Hematopoietic multipotent progenitor cell treated with erythropoietin and hydrocortisone succinate and interleukin-3 and kit ligand, for 4 days (in vitro differentiated cells): ENCODE data around the gene ASPN.

ENCODE experiments used
- DNase-seq: peaks from one replicate; pipeline ENCODE4 v3.0.0-alpha.2; 2015

The ASPN gene

DNA sequence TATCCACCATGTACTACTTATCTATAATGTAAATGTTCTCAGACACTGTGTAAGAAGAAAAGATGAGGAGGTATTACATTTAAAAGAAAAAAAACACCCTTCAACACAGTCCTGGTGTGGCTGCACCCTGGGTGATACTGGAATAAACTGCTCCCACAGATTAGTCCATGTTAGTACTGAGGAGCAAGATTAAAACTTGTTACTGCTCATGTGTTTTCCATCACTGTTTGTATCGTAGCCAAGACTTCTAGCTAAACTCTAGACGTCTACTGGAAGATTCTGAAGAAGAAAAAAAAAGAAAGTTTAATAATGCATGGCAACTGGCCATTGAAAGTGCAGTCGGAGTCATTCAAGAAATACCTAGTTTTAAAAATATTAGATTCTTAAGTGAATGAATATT, at the start of gene ASPN:
TSS of gene ASPN (minus strand) at position 178 of the 400 bp plus-strand sequence.
- DNase-seq: no peak

DNA sequence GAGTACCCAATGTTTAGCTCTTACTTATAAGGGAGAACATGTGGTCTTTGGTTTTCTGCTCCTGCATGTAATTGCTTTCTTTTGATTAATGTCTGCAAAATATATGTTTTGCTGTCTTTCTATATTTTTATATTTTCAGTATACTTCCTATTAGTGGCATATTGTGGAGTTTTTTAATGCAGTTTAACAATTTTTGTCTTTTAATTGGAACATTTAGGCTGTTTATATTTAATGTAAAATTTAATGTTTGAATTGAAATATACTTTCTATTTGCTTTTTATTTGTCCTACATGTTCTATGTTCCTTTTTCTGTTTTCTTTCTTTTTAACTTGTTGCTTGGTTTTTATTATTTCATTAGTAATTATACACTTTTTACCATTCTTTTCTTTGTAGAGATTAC, 48.6 kb upstream of the ASPN start:
- DNase-seq: no peak

DNA sequence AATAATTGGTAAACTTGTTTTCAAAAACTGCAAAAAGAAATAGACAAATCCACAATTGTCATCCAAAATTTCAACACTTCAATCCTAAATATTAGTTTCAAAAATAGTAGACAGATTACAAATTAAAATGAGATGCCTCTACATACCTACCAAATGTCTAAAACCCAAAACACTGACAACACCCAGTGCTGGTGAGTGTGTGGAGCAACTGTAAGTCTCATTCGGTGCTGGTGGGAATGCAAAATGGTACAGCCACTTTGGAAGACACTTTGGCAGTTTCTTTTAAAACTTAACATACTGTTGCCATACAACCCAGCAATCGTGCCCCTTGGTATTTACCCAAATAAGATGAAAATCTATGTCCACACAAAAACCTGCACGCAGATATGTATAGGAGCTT, 46.8 kb upstream of the ASPN start:
- no peak for DNase-seq

DNA sequence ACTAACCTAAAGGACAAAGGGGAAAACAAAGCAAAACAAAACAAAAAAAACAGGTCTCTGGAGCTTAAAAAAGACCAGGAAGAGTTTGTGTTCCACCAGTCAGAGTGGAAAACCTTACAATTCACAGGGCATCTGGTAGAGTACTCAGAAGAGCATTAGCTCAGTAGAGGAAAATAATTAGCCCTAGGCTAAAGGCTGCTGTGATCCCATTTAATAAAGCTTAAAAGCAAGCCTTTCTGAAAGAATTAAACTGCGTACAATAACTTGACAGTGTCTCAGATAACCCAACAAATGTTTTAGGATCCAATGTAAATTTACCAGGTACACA, 46.2 kb upstream of the ASPN start:
- no peak for DNase-seq

DNA sequence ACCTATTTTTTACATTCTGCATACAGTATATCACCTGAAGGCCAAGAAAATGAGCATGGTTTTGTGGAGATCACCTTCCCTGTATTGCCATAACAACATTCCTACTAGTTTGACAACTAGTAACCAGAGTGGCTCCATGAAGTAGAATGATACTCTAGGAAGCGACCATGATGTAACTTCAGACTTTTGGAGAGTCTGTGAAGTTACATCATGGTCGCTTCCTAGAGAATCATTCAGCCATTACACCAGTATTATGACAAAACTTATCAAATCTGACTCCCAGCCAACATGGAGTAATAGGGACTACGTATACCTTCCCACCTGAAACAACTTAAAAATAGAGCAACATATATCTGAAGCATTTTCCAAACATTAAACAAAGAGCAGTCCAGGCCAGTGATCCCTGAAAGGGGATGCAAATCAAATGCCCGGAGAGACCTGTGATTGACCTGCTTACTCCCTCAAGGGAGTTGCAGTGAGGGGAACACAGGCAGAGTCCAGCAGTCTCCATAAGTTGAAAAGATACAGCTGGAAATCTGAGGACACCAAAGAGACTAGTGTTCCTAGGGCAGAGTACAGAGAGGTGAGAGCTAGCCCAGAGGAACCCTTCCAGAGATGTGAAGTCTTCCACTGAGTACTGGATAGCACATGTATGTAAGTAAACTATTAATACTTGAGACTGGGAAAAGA, 45.7 kb upstream of the ASPN start:
- no peak for DNase-seq

DNA sequence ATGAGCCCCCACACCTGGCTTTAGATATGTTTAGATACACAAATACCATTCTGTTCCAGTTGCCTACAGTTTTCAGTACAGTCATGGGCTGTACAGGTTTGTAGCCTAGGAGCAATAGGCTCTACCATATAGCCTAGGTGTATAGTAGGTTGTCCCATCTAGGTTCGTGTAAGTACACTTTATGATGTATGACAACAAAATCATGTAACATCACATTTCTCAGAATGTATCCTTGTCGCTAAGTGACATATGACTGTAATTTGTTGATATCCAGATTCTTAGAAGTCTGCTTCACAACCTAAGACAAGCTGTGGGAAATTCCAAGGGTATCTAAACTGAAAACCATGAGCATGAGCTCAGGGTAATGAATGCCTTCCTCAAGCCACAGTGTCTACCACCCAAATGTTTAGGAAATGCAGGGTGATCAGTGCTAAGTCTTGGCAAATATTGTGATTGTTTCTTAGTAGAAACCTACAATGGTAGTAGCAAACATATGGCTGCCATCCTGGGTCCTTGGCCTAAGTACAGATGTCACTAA, 45.1 kb upstream of the ASPN start:
- DNase-seq: no peak

DNA sequence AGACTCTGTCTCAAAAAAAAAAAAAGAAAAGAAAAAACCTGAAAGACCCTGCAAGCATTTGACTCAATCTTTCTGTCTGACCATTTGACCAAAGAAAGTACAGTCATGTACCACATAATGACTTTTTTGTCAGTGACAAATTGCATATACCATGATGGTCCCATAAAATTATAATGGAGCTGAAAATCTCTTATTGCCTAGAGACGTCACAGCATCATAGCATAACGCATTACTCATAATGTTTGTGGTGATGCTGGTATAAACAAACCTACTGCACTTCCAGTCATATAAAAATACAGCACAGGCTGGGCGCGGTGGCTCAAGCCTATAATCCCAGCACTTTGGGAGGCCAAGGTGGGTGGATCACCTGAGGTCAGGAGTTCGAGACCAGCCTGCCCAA, 43.0 kb upstream of the ASPN start:
- DNase-seq: no peak

DNA sequence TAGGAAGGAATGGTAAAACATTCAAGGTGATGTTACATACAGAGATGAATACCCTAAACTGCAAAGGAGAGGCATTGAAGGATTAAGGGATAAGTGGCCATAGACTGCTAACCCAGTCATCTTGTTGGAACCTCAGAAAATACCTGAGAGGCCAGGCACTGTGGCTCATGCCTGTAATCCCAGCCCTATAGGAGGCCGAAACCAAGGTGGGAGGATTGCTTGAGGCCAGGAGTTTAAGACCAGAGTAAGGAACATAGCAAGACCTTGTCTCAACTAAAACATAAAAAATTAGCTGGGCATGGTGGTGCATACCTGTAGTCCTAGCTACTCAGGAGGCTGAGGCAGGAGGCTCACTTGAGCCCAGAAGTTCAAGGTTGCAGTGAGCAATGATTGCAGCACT, 42.6 kb upstream of the ASPN start:
- no peak for DNase-seq

DNA sequence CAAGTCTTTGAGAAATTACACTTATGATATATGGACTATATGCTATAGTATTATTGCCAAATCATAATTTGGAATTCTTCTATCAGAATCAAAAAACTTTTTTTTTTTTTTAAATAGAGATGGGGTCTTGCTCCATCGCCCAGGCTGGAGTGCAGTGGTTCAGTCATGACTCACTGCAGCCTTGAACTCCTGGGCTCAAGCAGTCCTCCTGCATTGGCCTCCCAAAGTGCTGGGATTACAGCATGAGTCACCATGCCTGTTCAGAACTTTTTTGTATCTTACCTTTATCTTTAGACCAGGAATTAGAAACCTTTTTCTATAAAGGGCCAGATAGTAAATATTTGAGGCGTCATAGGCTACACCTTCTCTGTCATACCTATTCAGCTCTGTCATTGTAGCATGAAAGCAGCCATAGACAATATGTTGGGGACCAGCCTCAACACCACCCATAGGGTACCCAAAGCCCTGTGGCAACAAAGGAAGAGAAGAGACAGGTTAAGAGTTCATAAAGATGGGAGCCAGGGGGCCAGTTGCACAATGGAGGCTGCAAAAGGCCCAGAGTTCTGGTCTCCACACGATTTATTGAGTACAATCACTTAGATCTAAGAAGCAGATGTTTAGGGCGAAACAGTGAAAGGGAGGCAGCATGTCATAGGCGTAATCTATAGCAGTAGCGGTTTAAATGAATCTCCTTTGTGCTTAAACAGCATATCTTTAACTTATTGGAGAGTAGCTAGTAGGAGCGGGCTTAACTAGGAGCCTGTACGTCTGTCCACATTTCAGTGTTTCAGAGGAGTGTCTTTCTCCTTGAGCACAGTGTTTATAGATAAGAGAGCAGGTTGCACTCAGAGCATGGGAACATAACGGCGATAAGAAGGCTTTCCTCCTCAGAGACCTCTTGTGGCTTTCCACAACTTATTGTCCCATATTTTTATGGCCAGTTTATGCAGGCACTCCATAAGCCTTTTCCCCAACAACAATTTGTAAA, 41.0 kb upstream of the ASPN start:
- peak; percentile 29 for DNase-seq

DNA sequence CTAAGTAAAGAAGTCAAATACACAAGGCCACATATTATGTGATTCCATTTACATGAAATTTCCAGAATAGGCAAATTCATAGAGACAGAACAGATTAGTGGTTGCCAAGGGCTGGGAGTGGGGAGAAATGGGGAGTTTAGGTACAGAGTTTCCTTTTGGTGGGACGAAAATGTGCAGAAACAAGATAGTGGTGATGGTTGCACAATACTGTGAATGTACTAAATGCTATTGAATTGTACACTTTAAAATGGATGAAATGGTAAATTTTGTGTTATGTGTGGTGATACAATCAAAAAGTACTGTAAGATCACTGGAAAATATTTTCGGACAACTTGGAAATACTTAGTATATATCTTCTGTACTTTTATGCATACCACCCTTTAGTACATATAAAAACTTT, 38.5 kb upstream of the ASPN start:
- no peak for DNase-seq

DNA sequence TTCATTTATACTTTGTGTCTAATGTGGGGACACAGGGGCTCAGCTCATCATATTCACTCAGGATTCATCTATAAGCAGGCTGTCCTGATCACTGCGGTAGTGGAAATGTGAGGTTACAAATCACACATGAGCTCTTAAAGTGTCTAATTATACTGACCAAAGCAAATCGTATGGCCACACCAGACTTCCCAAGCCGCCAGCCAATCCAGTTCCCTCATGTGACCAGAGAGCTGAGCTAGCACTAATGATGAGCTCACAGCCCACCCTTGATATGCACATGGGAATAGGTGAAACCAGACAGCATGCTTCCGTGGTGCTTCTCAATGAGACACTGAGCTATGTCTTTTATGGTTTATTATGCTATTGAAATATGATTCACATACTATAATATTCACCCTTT, 35.9 kb upstream of the ASPN start:
- no peak for DNase-seq

DNA sequence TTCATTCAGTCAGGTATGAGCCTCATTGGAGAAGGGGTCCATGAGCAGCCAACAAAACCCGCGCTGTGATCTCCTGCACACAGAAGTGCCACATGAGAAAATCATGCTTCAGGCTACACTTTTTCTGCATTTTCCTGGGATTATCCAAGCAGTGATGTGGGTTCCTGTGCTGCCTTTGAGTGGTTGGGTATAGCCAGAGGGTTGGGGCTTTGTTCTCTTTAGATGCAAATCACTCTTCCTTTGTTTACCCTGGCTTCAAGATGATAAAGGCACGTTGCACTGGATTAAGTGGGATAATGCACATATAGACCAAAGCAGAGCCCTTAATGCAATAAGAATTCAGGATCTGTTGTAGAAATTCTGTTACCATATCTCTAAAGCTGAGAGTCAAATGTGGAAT, 34.7 kb upstream of the ASPN start:
- no peak for DNase-seq

DNA sequence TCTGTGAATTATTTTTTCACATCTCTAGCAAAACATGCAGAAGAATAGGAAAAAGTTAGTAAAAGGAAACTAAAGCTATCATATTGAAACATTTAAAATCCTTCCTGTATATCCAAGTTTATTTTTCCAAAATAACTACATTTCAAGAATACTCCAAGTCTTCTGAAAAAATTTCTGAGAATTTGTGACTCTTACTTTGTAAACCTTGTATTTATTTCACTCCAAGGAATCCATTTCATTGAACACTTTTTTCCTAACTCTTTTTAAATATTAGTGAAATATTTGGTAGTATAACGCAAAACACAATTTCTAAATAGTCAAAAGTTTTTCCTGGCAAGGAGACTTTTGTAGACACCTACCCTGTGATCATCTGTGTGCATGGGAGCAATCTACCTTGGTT, 34.2 kb upstream of the ASPN start:
- no peak for DNase-seq

DNA sequence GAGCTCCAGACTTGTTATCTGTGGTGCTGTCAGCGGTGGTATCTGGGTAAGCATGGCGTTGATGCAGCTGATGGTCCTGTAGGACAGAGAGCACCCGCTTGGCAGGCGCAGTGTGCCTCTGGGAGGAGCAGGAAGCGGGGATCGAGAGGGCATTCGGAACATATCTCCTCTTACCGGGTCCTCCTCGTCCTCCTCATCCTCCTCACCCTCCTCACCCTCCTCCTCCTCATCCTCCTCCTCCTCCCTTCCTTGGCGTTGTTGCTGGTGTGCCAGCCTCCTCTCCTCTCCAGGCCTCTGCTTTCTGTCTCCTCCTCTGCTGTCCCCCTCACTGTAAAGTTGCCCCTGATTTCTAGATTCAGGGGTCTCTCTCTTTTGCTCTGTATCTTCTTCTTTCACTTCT, 32.3 kb upstream of the ASPN start:
- peak; percentile 37 for DNase-seq

DNA sequence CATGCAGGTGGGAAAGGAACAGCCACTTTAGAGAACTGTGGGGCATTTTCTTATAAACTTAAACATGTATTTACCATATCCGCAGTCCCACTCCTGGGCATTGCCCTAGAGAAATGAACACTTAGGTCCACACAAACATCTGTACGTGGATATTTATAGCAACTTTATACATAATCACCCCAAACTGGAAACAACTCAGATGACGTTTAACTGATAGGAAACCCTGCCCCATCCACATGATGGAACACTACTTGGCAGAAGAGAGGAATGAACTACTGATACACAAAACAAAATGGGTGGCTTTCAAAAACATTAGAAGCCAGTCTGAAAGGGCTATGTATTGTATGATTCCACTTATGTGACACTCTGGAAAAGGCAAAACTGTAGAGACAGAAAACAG, 31.0 kb upstream of the ASPN start:
- DNase-seq: no peak

DNA sequence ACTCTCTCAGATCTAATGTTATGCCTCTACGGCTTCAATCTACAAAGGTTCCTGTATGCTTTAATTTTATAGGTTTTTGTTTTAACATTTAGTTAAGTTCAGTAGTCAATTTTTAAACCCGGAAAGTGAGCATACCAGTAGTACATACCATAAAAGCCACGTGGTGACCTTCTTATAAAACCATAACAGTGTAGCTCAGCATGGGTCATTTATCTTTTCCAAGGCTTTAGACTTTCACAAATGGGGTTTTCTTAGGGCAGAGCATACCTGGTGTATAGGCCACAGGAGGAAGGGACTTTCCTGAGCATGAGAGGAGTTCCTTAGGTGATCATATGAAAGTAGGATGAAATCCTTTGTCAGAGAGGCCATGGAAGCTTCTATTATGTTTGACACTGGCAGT, 30.3 kb upstream of the ASPN start:
- DNase-seq: no peak

DNA sequence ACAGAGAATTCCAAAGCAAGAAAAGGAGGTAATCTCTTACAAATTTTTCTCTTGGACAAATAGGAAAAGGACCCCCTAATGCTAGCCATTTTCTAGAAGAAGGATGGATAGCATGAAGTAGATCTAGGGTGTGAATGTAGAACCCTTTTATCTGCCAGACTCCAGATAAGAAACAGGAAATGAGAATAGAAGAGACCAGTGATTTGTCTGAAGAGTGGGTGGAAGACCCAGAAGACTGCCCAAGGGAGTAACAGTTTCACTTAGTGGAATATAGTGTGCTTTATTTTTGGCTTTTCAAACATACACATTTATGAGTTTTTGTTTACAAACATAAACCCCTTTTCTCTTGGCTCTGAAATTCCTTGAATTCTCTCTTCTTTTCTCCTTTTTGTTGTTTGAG, 28.4 kb upstream of the ASPN start:
- no peak for DNase-seq

DNA sequence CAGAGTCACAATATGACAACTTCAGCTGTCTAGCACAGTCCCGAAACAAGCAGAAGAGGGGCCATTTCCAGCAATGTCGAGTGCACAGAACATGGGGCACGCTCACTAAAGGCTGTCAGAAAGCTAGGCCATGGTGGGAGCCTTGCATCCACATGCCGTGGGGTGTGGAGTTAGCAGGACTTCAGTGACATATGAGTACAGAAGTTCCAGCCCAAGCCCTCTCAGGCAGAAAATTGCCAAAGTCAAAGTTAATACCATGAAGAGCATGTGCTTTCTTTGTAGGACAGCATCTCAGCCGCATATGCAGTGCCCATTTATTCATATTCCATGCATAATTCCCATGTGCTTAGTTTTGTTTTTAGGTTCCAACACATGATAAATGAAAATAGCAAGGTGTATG, 26.7 kb upstream of the ASPN start:
- DNase-seq: no peak

DNA sequence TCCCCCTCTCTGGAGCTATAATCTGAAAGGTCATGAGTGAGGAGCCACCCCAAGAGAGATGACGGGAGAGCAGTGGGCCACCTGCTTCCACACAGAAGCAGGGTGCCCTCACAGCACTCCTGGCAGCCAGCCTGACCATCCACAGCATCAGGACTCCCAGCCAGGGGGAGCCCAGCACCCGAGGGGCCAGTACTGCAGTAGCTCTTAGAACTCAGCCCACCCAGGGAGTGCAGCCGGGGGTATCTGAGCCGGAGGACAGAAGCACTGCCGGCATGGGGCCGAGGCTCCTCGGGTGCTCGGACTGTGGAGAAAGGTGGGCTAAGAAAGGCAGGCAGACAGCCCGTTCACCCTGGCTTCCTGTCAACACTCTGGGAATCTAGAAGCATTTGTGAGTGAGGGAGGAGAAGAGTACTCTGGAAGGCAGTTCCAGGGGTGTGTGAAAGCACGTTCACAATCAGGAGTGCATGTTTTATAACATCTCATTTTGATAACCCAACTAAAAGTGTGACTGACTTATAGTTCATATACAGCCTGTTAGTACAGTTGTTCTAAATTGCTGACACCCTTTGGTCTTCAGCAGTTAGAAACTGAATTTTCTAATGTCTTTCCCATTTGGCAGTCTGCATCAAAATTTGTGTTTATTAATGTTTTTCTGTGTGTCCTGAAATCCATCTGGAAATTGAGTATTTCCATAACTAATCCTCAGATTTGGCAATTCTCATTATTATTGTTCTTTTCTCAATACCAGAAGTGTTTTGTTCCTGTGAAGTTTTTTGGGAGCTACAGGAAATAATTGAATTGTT, 25.9 kb upstream of the ASPN start:
- DNase-seq: no peak

DNA sequence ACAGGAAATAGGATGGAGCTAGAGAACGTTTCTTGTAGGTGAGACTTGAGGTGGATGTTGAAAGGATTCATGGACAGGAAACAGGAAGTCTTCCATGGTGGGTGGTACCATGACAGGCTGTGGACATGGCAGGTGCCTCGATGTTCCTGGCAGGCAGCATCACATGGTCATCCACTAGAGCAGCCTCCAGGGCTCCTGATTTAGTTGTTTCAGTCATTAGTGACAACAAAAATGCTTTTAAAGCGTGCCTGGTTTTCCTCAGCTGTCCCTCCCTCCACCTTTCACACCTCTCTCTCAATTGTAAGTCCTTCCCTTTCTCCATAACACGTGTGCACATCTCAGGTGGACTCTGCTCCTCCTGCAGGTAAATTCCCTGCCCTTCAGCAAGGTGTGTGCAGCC, 25.2 kb upstream of the ASPN start:
- DNase-seq: no peak

DNA sequence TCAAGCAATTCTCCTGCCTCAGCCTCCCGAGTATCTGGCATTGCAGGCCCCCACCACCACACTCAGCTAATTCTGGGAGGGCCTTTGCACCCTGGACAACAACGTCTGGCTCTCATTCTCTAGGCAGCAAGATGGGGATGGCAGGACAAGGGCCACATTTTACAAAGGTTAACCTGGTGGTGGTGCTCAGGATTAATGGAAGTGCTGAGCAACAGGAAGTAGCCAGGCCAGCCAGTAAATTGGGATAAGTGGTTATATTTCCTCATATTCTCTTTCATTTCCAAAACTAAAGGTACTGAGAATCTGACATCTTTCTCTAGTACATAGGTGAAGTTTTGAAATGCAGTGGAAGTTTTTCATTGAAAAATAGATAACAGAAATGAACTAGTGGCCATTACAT, 24.7 kb upstream of the ASPN start:
- no peak for DNase-seq

DNA sequence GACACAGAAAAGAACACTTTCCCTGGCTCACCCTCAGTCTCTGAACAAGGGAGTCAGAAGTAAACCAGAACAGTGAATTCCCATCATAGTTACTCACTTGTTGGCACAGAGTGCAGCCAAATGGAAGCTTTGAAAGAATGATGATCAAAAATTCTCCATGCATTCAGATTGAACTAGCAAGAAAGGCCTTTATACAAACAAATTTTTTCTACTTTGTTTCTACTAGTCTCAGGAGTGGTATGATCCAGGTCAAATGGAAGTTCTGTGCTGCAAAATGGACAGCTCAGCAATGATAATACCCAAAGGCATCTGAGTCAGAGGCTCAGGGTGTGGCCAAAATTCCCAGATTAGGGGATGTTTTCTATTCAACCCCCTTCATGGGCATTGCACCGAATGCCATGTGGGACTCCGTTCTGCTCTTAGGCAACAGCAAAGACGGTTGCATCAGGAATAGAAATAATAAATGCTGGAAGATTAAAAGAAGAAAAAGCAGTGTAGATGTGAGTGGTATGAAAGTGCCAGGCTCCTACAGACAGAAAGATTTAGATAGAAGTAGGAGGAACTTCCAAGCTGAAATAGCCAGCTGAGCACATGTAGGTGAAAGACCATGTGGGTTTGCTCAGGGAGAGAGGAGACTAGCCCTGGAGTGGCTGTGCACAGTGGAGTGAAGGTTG, 24.0 kb upstream of the ASPN start:
- no peak for DNase-seq

DNA sequence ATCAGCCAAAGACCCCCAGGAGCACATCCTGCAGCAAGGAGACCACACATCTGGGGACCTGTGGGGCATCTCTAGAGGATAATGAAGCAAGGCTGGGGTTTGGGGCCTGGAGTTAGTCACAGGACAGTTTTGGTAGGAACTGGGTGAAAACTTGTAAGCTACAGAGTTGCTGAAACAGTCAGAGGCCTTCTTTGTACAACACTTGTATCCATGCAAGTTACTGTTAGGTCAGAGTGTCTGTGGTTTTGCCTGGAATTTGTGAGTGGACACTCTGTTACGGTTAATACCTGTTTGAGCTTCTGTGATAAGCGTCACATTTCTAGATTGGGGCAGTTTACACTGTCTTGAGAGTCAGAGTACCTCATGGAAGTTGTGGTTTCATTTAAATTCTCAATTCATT, 22.6 kb upstream of the ASPN start:
- DNase-seq: no peak
